Colonic mucosa (tissue), 4 donors: ENCODE measurements around the gene FGD2. TPM values are rescaled to one million over a fixed set of nuclear protein-coding genes. Genes with fewer than 3 reads are reported as not detected.

Experiments
- DNase-seq: peaks from one replicate; pipeline ENCODE4 v3.0.0-alpha.2; 2020
- H3K27ac ChIP-seq: fragments of 200-600 bp; one replicate; pipeline ENCODE4 v1.8.0; 2021
- H3K27me3 ChIP-seq: fragments of 200-600 bp; one replicate; pipeline ENCODE4 v1.8.0; 2021
- H3K36me3 ChIP-seq: fragments of 200-600 bp; one replicate; pipeline ENCODE4 v1.8.0; 2021
- H3K4me1 ChIP-seq: fragments of 200-600 bp; one replicate; pipeline ENCODE4 v1.8.0; 2021; ENCODE audit warnings: mild to moderate bottlenecking
- H3K4me3 ChIP-seq: fragments of 200-600 bp; one replicate; pipeline ENCODE4 v1.8.0; 2021
- H3K9ac ChIP-seq, 2 donors: one replicate each; pipeline ENCODE4 v1.7.0; 2013; ENCODE audit warnings: control low read depth in 2 of 2, low read depth in 2 of 2, low read length in 2 of 2
- H3K9me3 ChIP-seq: fragments of 200-600 bp; one replicate; pipeline ENCODE4 v1.8.0; 2021
- intact Hi-C: fragments of 100-400 bp; cut with DNase I; formaldehyde crosslinking; loops from one replicate; pipeline ENCODE4 v1.14.1; 2022
- total RNA-seq, 2 donors: library from RNA; stranded (reverse); fragmentation: NEBNext Ultra II Directional in 1 of 2; extraction: Animal tissue kit (Norgen Biotek cat#: 25700) in 1 of 2; gene quantifications; one replicate each; pipeline ENCODE4 v1.2.1, GENCODE V29; 2021
- TF ChIP-seq, protein P1 (sequence below): fragments of 200-600 bp; IDR thresholded peaks from one replicate; pipeline ENCODE4 v1.8.0; 2022; ENCODE audit warnings: antibody characterized with exemption, mild to moderate bottlenecking
- donor health status: healthy.
- donor health status: DM: no; HTN: no; CAD: no.
- donor health status: DM: no; HTN: no; CAD: no.

Gene FGD2
- total RNA-seq, 2 donors from 2014 or later = 3.6 to 3.8 TPM

DNA sequence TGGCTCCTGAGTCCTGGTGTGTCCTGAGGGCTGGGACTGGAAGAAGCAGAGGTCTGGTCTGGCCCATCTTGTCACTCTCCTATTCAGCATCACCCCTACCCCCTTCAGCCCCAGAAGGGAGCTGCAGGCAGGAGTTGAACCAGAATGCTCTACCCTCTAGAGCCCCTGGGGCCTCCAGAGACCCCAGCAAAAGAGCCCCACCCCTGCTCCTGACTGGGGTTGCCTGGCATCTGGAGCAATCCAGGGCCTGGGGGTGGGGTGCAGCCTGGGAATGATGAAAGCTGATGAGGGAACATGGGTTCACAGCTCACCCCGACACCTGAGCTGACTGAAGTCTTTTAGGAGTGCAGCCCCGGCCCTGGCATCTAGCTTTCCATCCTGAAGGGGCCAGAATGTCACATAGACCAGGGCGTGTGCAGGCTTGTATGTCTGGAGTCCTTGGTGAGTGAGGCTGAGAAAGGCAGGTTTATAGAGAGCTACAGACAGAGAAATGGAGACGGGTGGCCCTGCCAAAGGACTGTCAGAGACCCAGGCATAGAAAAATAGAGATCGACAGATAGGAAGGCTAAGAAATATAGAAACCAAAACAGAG lies 12.2 kb downstream of the FGD2 start:
- H3K9me3 ChIP-seq = no peaks in the 10 kb centered on the region
- H3K27ac ChIP-seq = no peak overlapping the region
- H3K4me1 ChIP-seq = no peaks in the 10 kb centered on the region
- TF ChIP-seq, protein P1, sequence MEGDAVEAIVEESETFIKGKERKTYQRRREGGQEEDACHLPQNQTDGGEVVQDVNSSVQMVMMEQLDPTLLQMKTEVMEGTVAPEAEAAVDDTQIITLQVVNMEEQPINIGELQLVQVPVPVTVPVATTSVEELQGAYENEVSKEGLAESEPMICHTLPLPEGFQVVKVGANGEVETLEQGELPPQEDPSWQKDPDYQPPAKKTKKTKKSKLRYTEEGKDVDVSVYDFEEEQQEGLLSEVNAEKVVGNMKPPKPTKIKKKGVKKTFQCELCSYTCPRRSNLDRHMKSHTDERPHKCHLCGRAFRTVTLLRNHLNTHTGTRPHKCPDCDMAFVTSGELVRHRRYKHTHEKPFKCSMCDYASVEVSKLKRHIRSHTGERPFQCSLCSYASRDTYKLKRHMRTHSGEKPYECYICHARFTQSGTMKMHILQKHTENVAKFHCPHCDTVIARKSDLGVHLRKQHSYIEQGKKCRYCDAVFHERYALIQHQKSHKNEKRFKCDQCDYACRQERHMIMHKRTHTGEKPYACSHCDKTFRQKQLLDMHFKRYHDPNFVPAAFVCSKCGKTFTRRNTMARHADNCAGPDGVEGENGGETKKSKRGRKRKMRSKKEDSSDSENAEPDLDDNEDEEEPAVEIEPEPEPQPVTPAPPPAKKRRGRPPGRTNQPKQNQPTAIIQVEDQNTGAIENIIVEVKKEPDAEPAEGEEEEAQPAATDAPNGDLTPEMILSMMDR = no peak
- intact Hi-C loops = loop anchor here (2.0 kb wide), 2 partner anchors 133 to 251 kb away; partner anchors contain the start of gene C6orf89
- H3K9ac ChIP-seq = peak overlapping the region in 1 of 2 donors; percentile 24
- no peaks in the 10 kb centered on the region for H3K36me3 ChIP-seq
- DNase-seq = no peak
- no peaks in the 10 kb centered on the region for H3K27me3 ChIP-seq
- no peak overlapping the region for H3K4me3 ChIP-seq

DNA sequence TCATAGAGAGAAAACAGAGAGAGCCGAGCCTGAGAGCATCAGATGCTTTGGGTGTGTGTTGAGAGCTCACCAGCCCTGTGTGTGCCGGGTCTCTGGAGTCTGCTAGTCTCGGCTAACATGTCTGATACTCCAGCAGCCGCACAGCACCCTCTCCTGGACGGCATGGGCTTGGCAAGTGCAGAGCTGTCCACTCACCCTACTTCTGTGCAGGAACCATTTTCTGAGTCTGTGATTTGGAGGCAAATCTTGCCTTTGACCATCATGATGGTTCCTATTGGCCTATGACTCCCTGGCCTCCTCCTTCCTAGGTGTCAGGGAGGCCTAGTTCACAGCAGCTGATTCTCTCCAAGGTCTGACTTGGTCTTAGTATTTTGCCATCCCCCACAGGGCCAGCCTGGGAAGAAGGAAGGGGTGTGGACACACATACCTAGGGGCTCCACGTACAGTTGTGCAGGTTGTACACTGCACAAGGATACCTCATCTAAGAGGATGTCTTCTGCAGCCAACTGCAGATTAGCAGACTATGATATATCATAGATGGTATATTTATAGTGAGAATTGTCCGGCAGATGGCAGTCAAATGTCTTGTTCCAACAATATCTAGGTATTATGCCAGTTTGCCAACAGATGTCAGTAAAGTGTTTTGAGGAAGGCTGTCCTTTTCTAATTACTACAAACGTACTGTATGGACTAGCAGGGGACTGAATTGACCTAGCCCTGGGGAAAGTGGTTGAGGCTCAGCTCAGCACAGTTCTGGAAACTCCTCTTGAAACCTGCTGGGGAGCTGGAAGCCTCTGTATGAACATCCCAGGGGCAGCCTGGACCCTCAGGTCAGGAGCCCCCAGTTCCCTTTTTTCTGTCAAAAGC lies 13.0 kb downstream of the FGD2 start:
- H3K36me3 ChIP-seq = no peaks in the 10 kb centered on the region
- no peaks in the 10 kb centered on the region for H3K9me3 ChIP-seq
- H3K27ac ChIP-seq = no peak overlapping the region
- TF ChIP-seq, protein P1 = peak; percentile 79
- intact Hi-C loops = loop anchor here (2.0 kb wide), 2 partner anchors 134 to 252 kb away; partner anchors contain the start of gene C6orf89
- no peaks in the 10 kb centered on the region for H3K27me3 ChIP-seq
- H3K4me3 ChIP-seq = no peak overlapping the region
- H3K4me1 ChIP-seq = no peaks in the 10 kb centered on the region
- H3K9ac ChIP-seq = no peak overlapping the region
- peak; percentile 92 for DNase-seq

DNA sequence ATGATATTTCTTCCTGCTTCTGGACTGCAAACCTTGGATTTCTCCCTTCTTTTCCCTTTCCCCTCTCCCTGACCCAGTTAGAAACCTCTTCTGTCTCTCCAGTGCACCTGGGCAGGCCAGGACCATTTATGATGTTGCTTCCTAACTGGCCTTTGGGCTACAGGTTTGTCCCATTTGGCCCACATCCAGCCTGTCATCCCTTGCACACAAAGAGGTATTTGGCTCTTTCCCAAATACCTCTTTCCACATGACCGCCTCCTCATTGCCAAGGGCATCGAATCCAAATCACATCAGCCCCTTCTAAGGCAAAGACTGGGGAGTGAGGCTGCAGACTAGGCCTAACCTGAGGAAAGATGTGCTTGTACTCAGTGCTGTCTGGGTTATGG lies 13.6 kb downstream of the FGD2 start:
- H3K4me3 ChIP-seq = no peak overlapping the region
- DNase-seq = no peak
- H3K36me3 ChIP-seq = no peaks in the 10 kb centered on the region
- no peaks in the 10 kb centered on the region for H3K9me3 ChIP-seq
- intact Hi-C loops = loop anchor here (2.0 kb wide), 2 partner anchors 134 to 252 kb away; partner anchors contain the start of gene C6orf89
- H3K27me3 ChIP-seq = no peaks in the 10 kb centered on the region
- TF ChIP-seq, protein P1 = no peak
- H3K9ac ChIP-seq = no peak overlapping the region
- H3K4me1 ChIP-seq = no peaks in the 10 kb centered on the region
- H3K27ac ChIP-seq = no peak overlapping the region

DNA sequence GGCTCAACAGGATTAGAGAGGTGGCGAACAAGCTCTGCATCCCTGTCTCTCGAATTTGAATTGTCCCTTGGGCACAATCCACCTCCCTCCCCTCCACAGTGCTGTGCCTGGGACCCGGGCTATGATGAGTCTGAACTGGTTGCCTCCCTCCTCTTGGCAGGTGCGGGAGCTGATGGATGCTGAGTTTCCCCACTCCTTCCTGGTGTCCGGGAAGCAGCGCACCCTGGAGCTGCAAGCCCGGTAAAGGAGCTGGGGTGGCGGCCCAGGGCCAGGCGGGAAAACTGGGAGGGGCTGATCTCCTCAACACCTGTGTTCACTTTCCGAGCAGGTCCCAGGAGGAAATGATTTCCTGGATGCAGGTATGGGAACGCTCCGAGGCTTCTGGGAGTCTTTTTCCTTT lies 14.9 kb downstream of the FGD2 start:
- Histone ChIP-seq H3K4me3 (no peak overlapping the region), H3K9me3 (no peaks in the 10 kb centered on the region), H3K9ac (no peak overlapping the region), H3K27ac (no peak overlapping the region), H3K36me3 (no peaks in the 10 kb centered on the region), H3K4me1 (no peaks in the 10 kb centered on the region), H3K27me3 (no peaks in the 10 kb centered on the region)
- DNase-seq = peak; percentile 81
- TF ChIP-seq, protein P1 = no peak
- intact Hi-C loops = no loop called here

DNA sequence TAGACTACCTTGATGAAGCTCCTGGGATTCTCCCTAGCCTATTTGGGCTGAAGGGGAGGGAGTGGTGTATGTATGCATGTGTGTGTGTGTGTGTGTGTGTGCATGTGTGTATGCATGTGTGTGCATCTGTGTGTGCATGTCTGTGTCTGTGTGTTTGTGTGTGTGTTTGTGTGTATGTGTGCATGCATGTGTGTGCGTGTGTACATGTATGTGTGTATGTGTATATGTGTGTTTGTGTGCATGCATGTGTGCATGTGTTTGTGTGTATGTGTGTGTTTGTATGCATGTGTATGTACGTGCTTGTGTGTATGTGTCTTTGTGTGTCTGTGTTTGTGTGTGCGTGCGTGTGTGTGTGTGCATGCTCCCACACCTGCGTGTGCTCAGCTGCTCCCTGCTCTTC lies 15.4 kb downstream of the FGD2 start:
- H3K9ac ChIP-seq = no peak overlapping the region
- TF ChIP-seq, protein P1 = no peak
- intact Hi-C loops = no loop called here
- H3K9me3 ChIP-seq = no peaks in the 10 kb centered on the region
- no peaks in the 10 kb centered on the region for H3K36me3 ChIP-seq
- H3K27ac ChIP-seq = no peak overlapping the region
- DNase-seq = no peak
- no peaks in the 10 kb centered on the region for H3K4me1 ChIP-seq
- H3K4me3 ChIP-seq = no peak overlapping the region
- H3K27me3 ChIP-seq = no peaks in the 10 kb centered on the region
